RWPE2 (cell line): ENCODE measurements around the gene CRACR2B.

Experiments
- ATAC-seq: fragments of 200-7000 bp; cut with Tn5 transposase; 3 replicates; pipeline ENCODE4 v1.9.1; 2021; ENCODE audit warnings: low read depth
- DNase-seq: peaks from one replicate; pipeline ENCODE4 v3.0.0-alpha.2; 2020; ENCODE audit warnings: low spot score
- H3K27ac ChIP-seq: fragments of 450-650 bp; 2 replicates; pipeline ENCODE4 v1.5.1; 2017; ENCODE audit warnings: mild to moderate bottlenecking; ENCODE audit not compliant: poor library complexity, severe bottlenecking
- H3K27me3 ChIP-seq: fragments of 250-450 bp; sonication (Bioruptor Pico); 2 replicates; pipeline ENCODE4 v1.5.1; 2021; ENCODE audit warnings: mild to moderate bottlenecking, moderate library complexity; ENCODE audit not compliant: insufficient read depth, poor library complexity, severe bottlenecking
- H3K36me3 ChIP-seq: fragments of 250-450 bp; sonication (Bioruptor Pico); 2 replicates; pipeline ENCODE4 v1.5.1; 2020; ENCODE audit warnings: low read depth, mild to moderate bottlenecking, moderate library complexity
- H3K4me1 ChIP-seq: fragments of 250-450 bp; sonication (Bioruptor Pico); 2 replicates; pipeline ENCODE4 v1.5.1; 2021; ENCODE audit warnings: mild to moderate bottlenecking, moderate library complexity; ENCODE audit not compliant: insufficient read depth, poor library complexity, severe bottlenecking
- H3K4me3 ChIP-seq: fragments of 250-450 bp; sonication (Bioruptor Pico); 2 replicates; pipeline ENCODE4 v1.5.1; 2021; ENCODE audit warnings: mild to moderate bottlenecking, moderate library complexity; ENCODE audit not compliant: severe bottlenecking
- H3K9me3 ChIP-seq: fragments of 250-450 bp; sonication (Bioruptor Pico); 2 replicates; pipeline ENCODE4 v1.5.1; 2021; ENCODE audit warnings: mild to moderate bottlenecking, moderate library complexity; ENCODE audit not compliant: severe bottlenecking
- TF ChIP-seq, protein P1 (sequence below): fragments of 450-650 bp; IDR thresholded peaks from one replicate; pipeline ENCODE4 v1.5.1; 2017; ENCODE audit warnings: mild to moderate bottlenecking, moderate library complexity; ENCODE audit not compliant: poor library complexity, severe bottlenecking

CRACR2B gene

DNA sequence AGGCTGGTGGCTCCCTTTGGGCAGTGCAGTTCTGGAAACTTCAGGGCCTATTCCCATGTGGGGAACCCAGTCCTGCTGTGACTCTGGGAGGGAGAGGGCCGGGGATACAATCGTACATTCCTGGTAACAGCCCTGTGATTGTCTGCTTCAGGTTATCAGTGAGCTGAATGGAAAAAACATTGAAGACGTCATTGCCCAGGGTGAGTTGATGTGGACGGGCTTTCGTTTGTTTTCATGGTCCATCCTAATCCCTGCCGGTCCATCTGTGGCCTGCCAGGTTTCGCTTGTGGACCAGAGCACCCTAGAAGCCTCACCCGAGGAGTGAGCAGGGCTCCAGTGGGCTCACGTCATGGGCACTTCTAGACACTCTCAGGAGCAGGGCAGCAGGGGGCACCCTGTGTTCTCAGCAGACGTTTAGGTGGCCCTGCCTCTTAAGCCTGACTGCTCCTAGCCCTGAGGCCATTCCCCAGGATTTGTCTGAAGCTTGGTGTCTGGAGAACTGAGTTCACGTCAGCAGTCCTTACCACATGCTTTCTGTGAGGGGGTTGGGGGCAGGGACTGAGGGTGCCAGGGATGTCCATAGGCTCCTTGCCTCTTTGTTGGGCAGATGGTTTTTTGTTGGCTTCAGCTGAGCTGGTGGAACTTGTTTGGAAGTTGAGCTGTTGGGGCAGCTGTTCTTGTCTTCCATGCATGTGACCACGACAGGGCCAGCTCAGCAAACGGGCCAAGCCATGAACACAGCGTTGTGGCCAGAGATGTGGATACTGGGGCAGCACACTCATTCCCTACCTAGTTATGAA is 16.1 kb upstream of the CRACR2B start:
- no peaks in the 10 kb centered on the region for H3K4me1 ChIP-seq
- peak overlapping the region; percentile 69 for H3K4me3 ChIP-seq
- DNase-seq = no peak
- TF ChIP-seq, protein P1, sequence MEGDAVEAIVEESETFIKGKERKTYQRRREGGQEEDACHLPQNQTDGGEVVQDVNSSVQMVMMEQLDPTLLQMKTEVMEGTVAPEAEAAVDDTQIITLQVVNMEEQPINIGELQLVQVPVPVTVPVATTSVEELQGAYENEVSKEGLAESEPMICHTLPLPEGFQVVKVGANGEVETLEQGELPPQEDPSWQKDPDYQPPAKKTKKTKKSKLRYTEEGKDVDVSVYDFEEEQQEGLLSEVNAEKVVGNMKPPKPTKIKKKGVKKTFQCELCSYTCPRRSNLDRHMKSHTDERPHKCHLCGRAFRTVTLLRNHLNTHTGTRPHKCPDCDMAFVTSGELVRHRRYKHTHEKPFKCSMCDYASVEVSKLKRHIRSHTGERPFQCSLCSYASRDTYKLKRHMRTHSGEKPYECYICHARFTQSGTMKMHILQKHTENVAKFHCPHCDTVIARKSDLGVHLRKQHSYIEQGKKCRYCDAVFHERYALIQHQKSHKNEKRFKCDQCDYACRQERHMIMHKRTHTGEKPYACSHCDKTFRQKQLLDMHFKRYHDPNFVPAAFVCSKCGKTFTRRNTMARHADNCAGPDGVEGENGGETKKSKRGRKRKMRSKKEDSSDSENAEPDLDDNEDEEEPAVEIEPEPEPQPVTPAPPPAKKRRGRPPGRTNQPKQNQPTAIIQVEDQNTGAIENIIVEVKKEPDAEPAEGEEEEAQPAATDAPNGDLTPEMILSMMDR = no peak
- no peaks in the 10 kb centered on the region for H3K9me3 ChIP-seq
- ATAC-seq = no peak
- H3K27ac ChIP-seq = peak overlapping the region; percentile 73
- H3K27me3 ChIP-seq = no peaks in the 10 kb centered on the region
- peaks cover 37% of the 10 kb centered on the region for H3K36me3 ChIP-seq

DNA sequence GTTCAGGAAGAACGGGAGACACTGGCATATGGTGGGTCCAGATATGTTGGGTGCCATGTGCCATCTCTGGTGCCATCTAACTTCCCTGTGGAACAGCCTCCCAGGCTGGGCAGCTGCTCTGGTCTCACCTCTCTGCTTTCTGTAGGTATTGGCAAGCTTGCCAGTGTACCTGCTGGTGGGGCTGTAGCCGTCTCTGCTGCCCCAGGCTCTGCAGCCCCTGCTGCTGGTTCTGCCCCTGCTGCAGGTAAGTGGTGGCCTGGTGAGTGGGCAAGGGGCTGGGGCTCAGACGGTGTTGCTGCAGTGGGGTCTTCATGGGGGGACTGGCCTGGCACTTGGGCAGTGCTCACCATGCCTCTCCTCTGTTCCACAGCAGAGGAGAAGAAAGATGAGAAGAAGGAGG is 15.3 kb upstream of the CRACR2B start:
- no peak overlapping the region for H3K4me3 ChIP-seq
- peak overlapping the region; percentile 73 for H3K27ac ChIP-seq
- H3K27me3 ChIP-seq = no peaks in the 10 kb centered on the region
- H3K9me3 ChIP-seq = no peaks in the 10 kb centered on the region
- ATAC-seq (no peak), DNase-seq (no peak)
- H3K4me1 ChIP-seq = no peaks in the 10 kb centered on the region
- peaks cover 37% of the 10 kb centered on the region for H3K36me3 ChIP-seq
- TF ChIP-seq, protein P1 = no peak

DNA sequence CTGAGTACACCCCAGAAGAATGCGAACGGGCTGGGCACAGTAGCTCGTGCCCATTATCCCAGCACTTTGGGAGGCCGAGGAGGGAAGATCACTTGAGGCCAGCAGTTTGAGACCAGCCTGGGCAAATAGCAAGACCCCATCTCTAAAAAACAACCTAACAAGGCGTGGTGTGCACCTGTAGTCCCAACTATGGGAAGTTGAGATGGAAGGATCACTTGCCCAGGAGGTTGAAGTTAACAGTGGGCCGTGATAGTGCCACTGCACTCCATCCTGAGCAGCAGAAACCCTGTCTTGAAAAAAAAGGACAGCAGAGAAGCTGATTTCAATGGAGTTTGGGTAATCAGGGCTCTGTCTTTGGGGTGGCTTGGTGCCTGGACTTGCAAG is 14.7 kb upstream of the CRACR2B start:
- TF ChIP-seq, protein P1 = no peak
- ATAC-seq = no peak
- Histone ChIP-seq H3K9me3 (no peaks in the 10 kb centered on the region), H3K36me3 (peaks cover 37% of the 10 kb centered on the region), H3K27ac (peak overlapping the region; percentile 73), H3K4me1 (no peaks in the 10 kb centered on the region), H3K27me3 (no peaks in the 10 kb centered on the region), H3K4me3 (no peak overlapping the region)
- no peak for DNase-seq

DNA sequence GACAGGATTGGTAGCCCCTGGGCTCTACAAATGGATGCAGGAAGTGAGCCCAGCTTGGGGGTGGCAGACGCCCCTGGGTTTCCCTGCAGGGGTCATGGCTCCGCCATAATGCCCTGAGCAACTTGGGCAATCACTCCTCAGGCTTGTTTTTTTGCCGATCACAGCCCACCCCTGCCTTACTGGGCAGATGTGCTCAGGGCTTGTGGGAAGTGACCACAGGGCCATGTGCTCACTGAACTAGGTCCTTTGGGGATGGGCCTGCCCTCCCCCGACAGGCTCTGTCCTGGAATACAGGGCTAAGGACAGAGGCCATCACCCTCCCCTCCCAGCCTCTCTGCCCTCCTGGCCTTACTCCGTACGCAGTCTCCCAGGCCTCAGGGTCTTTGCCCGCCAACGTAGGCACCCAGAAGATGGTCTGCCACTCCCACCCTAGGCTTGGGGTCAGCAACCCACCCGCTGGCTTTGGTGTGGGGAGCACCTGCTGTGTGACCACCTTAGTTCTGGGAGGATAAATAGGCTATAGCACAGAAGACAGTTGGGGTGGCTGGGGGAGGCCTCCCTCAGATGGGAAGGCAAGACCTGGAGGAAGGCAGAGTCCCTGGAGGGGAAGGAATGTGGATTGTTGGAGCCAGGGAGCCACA is 14.1 kb upstream of the CRACR2B start:
- no peak for ATAC-seq

More for the DNA sequence above, 14.1 kb upstream of the CRACR2B start:
- TF ChIP-seq, protein P1 = no peak
- DNase-seq = no peak
- Histone ChIP-seq H3K4me1 (peaks cover 3% of the 10 kb centered on the region), H3K27me3 (no peaks in the 10 kb centered on the region), H3K36me3 (peaks cover 37% of the 10 kb centered on the region), H3K9me3 (no peaks in the 10 kb centered on the region), H3K4me3 (no peak overlapping the region), H3K27ac (no peak overlapping the region)
